ENCODE results near the gene ZNF773.

ZNF773 gene

GRCh38 chr19:57552432-57552831 lies 52.7 kb downstream of the ZNF773 start:
- TF ChIP-seq CTCF (IDR thresholded peaks at IDR 0.05; ENCODE audit: borderline replicate concordance, extremely low read depth, low read length, poor library complexity, severe bottlenecking), result no peak
- TF ChIP-seq EZH2 (IDR thresholded peaks at IDR 0.05; ENCODE audit: borderline replicate concordance, low read depth, low read length, severe bottlenecking), result no peak
- Histone ChIP-seq H4K20me1 (ENCODE audit: insufficient read depth, low read length) (no peaks in the 10 kb centered on the region), H3K27ac (ENCODE audit: low read length) (no peak overlapping the region), H3K79me2 (ENCODE audit: insufficient read depth, low read length) (peaks cover 15% of the 10 kb centered on the region), H3K4me3 (ENCODE audit: low read depth in 1 of 2, low read length in 2 of 2) (no peak overlapping the region), H2AFZ (ENCODE audit: low read depth, low read length) (no peak overlapping the region), H3K27me3 (ENCODE audit: insufficient read depth, low read length, poor library complexity) (no peaks in the 10 kb centered on the region), H3K4me2 (ENCODE audit: insufficient read depth, low read length) (no peak overlapping the region), H3K9ac (ENCODE audit: low read depth, low read length) (no peak overlapping the region), H3K9me3 (ENCODE audit: insufficient read depth, low read length, severe bottlenecking) (peaks cover 22% of the 10 kb centered on the region), H3K36me3 (ENCODE audit: insufficient read depth, low read length) (peaks cover 96% of the 10 kb centered on the region), H3K4me1 (ENCODE audit: insufficient read depth, low read length) (no peaks in the 10 kb centered on the region)
- ATAC-seq (ENCODE audit: insufficient read depth, low read depth), result no peak
- no peak for DNase-seq

- ATAC-seq (ENCODE audit: insufficient read depth, low read depth) (no peak), DNase-seq (no peak)
- no peak overlapping the region for H3K9ac ChIP-seq (ENCODE audit: low read depth, low read length)
- H3K27ac ChIP-seq (ENCODE audit: low read length), result no peak overlapping the region
- no peak for TF ChIP-seq EZH2 (IDR thresholded peaks at IDR 0.05; ENCODE audit: borderline replicate concordance, low read depth, low read length, severe bottlenecking)
- TF ChIP-seq CTCF (IDR thresholded peaks at IDR 0.05; ENCODE audit: borderline replicate concordance, extremely low read depth, low read length, poor library complexity, severe bottlenecking), result no peak
- H3K36me3 ChIP-seq (ENCODE audit: insufficient read depth, low read length), result peaks cover 51% of the 10 kb centered on the region
- peaks cover 2% of the 10 kb centered on the region; the same call in 1 of the 2 replicates for H4K20me1 ChIP-seq (ENCODE audit: insufficient read depth, low read length)
- peaks cover 43% of the 10 kb centered on the region for H3K79me2 ChIP-seq (ENCODE audit: insufficient read depth, low read length)
- H3K4me1 ChIP-seq (ENCODE audit: insufficient read depth, low read length), result peaks cover 23% of the 10 kb centered on the region
- peaks cover 22% of the 10 kb centered on the region for H3K9me3 ChIP-seq (ENCODE audit: insufficient read depth, low read length, severe bottlenecking)
- H3K4me3 ChIP-seq (ENCODE audit: low read depth in 1 of 2, low read length in 2 of 2), result peak overlapping the region in 1 of 2 experiments; percentile 96; a peak in 2 of 4 replicates
- no peak overlapping the region for H2AFZ ChIP-seq (ENCODE audit: low read depth, low read length)
- peak overlapping the region; percentile 93; the same call in 1 of the 2 replicates for H3K4me2 ChIP-seq (ENCODE audit: insufficient read depth, low read length)
- H3K27me3 ChIP-seq (ENCODE audit: insufficient read depth, low read length, poor library complexity), result no peaks in the 10 kb centered on the region
Observed at GRCh38 chr19:57557659-57558058, 57.9 kb downstream of the ZNF773 start.

All from DND-41 (cell line).